Measurements from ENCODE around the gene SEPTIN5.

DNA sequence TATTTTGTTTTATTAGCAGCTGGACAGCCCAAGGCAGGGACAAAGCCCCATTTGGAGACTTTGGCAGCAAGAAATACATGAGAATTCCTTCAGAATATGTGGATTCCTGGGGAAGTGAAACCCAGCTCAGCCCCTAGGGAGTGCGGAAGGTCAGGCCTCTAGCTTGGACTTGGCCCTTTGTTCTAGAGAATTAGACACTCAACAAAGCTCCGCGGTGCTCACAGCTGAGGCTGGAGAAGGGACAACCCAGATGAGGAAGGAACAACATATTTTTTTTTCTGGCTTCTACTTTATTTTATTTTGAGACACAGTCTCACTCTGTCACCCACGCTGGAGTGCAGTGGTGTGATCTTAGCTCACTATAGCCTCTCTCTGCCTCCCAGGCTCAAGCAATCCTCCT, 44.7 kb upstream of the SEPTIN5 start:
- TF ChIP-seq, protein P1, sequence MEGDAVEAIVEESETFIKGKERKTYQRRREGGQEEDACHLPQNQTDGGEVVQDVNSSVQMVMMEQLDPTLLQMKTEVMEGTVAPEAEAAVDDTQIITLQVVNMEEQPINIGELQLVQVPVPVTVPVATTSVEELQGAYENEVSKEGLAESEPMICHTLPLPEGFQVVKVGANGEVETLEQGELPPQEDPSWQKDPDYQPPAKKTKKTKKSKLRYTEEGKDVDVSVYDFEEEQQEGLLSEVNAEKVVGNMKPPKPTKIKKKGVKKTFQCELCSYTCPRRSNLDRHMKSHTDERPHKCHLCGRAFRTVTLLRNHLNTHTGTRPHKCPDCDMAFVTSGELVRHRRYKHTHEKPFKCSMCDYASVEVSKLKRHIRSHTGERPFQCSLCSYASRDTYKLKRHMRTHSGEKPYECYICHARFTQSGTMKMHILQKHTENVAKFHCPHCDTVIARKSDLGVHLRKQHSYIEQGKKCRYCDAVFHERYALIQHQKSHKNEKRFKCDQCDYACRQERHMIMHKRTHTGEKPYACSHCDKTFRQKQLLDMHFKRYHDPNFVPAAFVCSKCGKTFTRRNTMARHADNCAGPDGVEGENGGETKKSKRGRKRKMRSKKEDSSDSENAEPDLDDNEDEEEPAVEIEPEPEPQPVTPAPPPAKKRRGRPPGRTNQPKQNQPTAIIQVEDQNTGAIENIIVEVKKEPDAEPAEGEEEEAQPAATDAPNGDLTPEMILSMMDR (conservative IDR thresholded peaks at IDR 0.05; ENCODE audit: low read length) = no peak
- TF ChIP-seq EZH2phosphoT487 (IDR thresholded peaks at IDR 0.05; ENCODE audit: borderline replicate concordance) = no peak
